ENCODE data around the gene PXDN. TPM values are rescaled to one million over a fixed set of nuclear protein-coding genes. Genes with fewer than 3 reads are reported as not detected.

The PXDN gene, protein sequence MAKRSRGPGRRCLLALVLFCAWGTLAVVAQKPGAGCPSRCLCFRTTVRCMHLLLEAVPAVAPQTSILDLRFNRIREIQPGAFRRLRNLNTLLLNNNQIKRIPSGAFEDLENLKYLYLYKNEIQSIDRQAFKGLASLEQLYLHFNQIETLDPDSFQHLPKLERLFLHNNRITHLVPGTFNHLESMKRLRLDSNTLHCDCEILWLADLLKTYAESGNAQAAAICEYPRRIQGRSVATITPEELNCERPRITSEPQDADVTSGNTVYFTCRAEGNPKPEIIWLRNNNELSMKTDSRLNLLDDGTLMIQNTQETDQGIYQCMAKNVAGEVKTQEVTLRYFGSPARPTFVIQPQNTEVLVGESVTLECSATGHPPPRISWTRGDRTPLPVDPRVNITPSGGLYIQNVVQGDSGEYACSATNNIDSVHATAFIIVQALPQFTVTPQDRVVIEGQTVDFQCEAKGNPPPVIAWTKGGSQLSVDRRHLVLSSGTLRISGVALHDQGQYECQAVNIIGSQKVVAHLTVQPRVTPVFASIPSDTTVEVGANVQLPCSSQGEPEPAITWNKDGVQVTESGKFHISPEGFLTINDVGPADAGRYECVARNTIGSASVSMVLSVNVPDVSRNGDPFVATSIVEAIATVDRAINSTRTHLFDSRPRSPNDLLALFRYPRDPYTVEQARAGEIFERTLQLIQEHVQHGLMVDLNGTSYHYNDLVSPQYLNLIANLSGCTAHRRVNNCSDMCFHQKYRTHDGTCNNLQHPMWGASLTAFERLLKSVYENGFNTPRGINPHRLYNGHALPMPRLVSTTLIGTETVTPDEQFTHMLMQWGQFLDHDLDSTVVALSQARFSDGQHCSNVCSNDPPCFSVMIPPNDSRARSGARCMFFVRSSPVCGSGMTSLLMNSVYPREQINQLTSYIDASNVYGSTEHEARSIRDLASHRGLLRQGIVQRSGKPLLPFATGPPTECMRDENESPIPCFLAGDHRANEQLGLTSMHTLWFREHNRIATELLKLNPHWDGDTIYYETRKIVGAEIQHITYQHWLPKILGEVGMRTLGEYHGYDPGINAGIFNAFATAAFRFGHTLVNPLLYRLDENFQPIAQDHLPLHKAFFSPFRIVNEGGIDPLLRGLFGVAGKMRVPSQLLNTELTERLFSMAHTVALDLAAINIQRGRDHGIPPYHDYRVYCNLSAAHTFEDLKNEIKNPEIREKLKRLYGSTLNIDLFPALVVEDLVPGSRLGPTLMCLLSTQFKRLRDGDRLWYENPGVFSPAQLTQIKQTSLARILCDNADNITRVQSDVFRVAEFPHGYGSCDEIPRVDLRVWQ (N-terminal part only)
- 345 and 364 TPM in 2 replicates for total RNA-seq

DNA sequence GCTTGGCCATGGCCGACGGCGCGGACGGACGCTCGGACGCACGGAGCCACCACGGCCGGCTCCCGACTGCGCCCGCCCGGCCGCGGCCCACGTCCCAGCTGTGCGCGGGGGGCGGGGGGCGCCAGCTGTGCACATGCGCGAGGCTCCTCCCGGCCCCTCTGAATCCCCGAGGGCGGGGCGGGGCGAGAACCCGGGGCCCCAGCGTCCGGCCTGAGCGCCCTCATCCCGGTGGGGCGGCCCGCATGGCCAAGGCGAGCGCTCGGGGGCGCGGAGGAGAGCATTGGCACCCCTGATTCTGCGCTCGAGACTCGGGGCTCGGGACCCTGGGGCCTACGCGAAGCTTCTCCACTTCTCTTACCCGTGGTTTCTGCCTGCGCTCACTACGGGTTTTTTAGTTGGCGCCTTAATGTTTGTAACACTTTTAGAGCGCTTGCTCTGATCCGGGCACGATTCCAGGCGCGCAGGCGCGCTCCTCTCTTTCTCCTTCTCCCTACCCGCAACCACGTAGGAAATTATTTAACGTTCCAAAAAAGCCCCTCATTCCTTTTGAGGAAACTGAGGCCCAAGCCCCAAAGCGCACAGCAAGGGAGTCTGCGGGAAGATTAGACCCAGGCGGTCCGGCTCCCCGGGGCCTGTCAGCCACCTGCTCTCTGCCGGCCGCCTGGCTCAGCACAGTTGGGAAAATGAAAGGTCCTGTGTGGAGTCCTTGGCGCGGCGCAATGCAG lies at the start of gene PXDN:
Gene PXDN, minus strand, starts transcription at position 70 of the 725 bp plus-strand sequence. Its CDS starts 60 bp downstream, at position 10.

Data from mammary microvascular endothelial cell (primary cell).